HG03378 (cell line): ENCODE data around the gene MS4A6E.
"Not testable (repeated sequence)": the region's sequence is repeated elsewhere in the genome, so short reads cannot be mapped to it uniquely, and the experiment has no call there.

Experiments
- ATAC-seq: cut with Tn5 transposase; IDR thresholded peaks from one replicate; pipeline ENCODE4 v1.9.1; 2021; ENCODE audit warnings: mild to moderate bottlenecking, moderate library complexity; ENCODE audit not compliant: unreplicated experiment

MS4A6E gene

GRCh38 chr11:60326955-60327354 is at the start of gene MS4A6E:
MS4A6E (plus strand) TSS chr11:60327255; CDS start chr11:60334896, 7,641 bp downstream.
- no peak for ATAC-seq

GRCh38 chr11:60280412-60280811 is 46.6 kb upstream of the MS4A6E start, which contains the start of gene MS4A4A:
MS4A4A (plus strand) TSS chr11:60280666; CDS start chr11:60280676, 10 bp downstream.
- no peak for ATAC-seq

GRCh38 chr11:60281485-60281884 is 45.6 kb upstream of the MS4A6E start:
- ATAC-seq = no peak

GRCh38 chr11:60282286-60282685 is 44.8 kb upstream of the MS4A6E start:
- no peak for ATAC-seq

GRCh38 chr11:60285411-60286126 is 41.5 kb upstream of the MS4A6E start:
- not testable (repeated sequence) for ATAC-seq

- ATAC-seq = no peak
Observed at GRCh38 chr11:60288531-60288930, 38.5 kb upstream of the MS4A6E start.

- no peak for ATAC-seq
Observed at GRCh38 chr11:60292145-60292544, 34.9 kb upstream of the MS4A6E start.

GRCh38 chr11:60301178-60301577 is 25.9 kb upstream of the MS4A6E start:
- ATAC-seq = no peak

- ATAC-seq = not testable (repeated sequence)
Observed at GRCh38 chr11:60301884-60302283, 25.2 kb upstream of the MS4A6E start.

- ATAC-seq = no peak
Observed at GRCh38 chr11:60303661-60304060, 23.4 kb upstream of the MS4A6E start.

- ATAC-seq = no peak
Observed at GRCh38 chr11:60305906-60306619, 21.0 kb upstream of the MS4A6E start.

GRCh38 chr11:60307507-60308195 is 19.4 kb upstream of the MS4A6E start:
- ATAC-seq = no peak

GRCh38 chr11:60310407-60310998 is 16.6 kb upstream of the MS4A6E start:
- peak; percentile 53 for ATAC-seq

- ATAC-seq = no peak
Observed at GRCh38 chr11:60314635-60315321, 12.3 kb upstream of the MS4A6E start.

- no peak for ATAC-seq
Observed at GRCh38 chr11:60315871-60316270, 11.2 kb upstream of the MS4A6E start.

- ATAC-seq = no peak
Observed at GRCh38 chr11:60316317-60316716, 10.7 kb upstream of the MS4A6E start.

GRCh38 chr11:60318726-60319125 is 8.3 kb upstream of the MS4A6E start:
- ATAC-seq = no peak

GRCh38 chr11:60321051-60321450 is 6.0 kb upstream of the MS4A6E start:
- no peak for ATAC-seq

- ATAC-seq = no peak
Observed at GRCh38 chr11:60328460-60328859, 1.4 kb downstream of the MS4A6E start.

- ATAC-seq = no peak
Observed at GRCh38 chr11:60332846-60333245, 5.8 kb downstream of the MS4A6E start.
